Body of pancreas (tissue), 4 donors: ENCODE measurements around the gene AANAT.
A peak's percentile ranks its signal among the peaks of the same experiment; 100 is the strongest.

Experiments used
- CTCF ChIP-seq, 7 experiments: fragments of 450-650 bp in 4 of 7; fragments of 200-600 bp in 3 of 7; sonication (generic) in 3 of 7; IDR thresholded peaks; one replicate each; pipeline ENCODE4 v1.5.1; 2016 to 2019; ENCODE audit warnings: antibody characterized with exemption in 7 of 7
- POLR2A ChIP-seq, 3 donors: fragments of 450-650 bp; IDR thresholded peaks; one replicate each; pipeline ENCODE4 v1.6.1; 2016; ENCODE audit warnings: antibody characterized with exemption in 3 of 3, mild to moderate bottlenecking in 2 of 3

GRCh38 chr17:76473541-76473985 lies 6.2 kb downstream of the AANAT start:
- TF ChIP-seq CTCF (IDR thresholded peaks at IDR 0.05) (peak in 2 of 7 experiments; percentile 2 to 15), POLR2A (IDR thresholded peaks at IDR 0.05) (no peak)
